HG03439 (cell line): Measurements from ENCODE around the gene ACBD6.

Experiments used
- ATAC-seq: cut with Tn5 transposase; IDR thresholded peaks from one replicate; pipeline ENCODE4 v1.9.1; 2021; ENCODE audit warnings: mild to moderate bottlenecking, moderate library complexity; ENCODE audit not compliant: unreplicated experiment

Gene ACBD6

GRCh38 chr1:180248731-180249681 is 253.4 kb downstream of the ACBD6 start:
- ATAC-seq: no peak

DNA sequence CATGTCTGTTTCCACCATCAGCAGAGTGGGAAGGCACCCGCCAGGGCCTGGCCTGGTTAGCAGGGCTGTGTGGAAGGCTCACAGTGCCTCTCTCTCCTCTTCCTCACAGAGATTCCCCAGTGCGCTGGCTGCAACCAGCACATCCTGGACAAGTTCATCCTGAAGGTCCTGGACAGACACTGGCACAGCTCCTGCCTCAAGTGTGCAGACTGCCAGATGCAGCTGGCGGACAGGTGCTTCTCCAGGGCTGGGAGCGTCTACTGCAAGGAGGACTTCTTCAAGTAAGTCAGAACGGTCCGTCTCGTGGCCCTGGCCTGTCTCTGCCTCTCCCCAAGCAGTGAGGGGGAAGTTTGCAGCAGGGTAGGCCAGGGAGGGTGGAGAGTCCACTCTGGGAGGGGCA is 254.2 kb downstream of the ACBD6 start:
- ATAC-seq: no peak

DNA sequence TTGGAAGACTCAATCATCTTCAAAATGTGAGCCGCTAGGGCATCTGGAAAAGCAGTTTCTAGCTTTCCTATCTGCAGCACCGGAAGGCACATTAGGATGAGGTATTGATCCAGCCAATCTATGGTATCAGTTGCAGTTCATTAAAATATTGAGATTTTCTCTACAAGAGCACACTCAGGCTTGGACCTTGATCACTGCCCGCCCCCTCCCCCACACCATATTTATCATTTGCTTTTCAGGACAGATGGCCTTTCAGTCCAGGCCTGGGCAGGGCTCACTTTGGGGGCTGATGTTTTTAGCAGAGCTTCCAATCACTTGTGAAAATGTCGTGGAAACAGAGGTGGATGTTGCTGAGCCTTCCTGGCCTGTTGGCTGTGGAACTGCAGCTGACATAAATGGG is 254.8 kb downstream of the ACBD6 start:
- no peak for ATAC-seq

- no peak for ATAC-seq
These were observed 255.3 kb downstream of the ACBD6 start for GRCh38 chr1:180247061-180247460.

DNA sequence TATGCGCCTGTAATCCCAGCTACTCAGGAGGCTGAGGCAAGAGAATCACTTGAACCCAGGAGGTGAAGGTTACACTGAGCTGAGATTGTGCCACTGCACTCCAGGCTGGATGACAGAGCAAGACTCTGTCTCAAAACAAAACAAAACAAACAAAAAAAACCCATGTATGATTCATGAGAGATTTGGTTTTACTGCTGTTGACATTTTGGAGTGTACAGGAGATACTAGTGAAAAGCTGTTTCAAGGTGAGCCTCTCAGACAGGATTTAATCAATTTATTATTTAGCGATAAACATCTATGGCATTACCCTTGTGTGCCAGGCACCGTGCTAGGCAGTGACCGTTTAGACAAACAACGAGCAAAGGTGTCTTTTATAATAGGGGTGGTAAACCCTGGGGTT is 255.8 kb downstream of the ACBD6 start:
- ATAC-seq: no peak

DNA sequence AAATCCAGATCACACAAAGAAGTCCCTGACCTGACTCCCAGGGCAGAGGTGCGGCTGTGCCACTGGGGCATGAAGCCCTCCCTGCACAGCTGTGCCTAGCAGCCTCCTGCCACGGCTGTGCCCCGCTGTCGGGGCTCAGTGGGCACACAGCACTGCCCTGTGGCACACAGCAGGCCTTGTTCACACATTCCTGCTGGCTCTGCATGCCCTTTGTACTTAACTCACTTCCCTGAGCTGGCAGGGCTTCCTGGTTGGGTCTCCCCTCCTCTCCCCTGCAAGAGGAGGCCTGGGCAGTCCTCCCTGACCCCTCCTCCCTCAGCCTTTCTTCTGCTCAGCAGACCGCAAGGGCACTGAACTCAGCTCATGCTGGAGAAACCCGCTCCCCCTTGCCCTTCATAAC is 257.5 kb downstream of the ACBD6 start:
- ATAC-seq: no peak

- no peak for ATAC-seq
These were observed 258.7 kb downstream of the ACBD6 start for GRCh38 chr1:180243517-180244221.

- ATAC-seq: no peak
These were observed 260.4 kb downstream of the ACBD6 start for GRCh38 chr1:180241716-180242544.

DNA sequence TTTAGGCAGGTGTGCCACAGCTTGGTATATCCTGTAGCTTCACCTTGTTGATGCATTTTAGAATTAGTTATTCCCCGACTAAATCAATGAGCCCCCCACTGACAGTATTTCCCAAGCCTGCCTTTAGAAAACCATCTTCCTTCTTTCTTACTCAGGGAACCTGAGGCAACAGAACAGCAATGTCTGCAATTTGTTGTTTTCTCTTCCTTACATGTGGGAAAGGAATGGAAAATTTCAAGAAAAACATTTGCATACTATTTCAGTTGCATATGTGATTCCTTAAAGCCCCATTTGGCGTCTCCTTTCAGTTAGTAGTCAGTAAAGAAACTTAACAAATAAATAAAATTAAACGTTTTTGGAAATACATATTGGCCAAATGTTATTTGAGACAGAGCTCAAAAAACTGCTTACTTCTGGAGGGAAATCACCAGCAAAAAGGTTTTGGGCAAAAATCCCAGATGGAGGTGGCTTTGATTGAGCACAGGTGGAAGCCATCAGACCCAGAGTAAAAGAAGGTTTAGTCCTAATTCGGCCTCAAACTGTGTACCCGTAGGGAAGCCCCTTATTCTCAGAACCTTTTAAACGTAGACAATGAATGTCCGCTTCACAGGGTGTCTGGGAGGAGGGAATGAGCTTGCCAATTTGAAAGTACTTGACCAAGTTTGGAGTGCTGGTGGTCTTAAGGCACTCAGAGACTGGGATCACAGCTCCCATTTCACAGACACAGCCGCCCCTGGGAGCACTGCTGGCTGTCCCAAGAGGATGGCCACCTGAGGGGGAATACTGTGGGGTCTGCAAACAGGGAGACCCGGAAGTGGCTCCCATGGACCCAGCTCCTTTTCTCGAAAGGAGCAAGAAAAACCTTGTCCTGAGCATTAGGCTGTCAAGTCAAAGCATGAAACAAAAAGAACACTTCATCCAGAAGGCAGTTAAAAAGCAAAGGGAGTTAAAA is 263.0 kb downstream of the ACBD6 start:
- no peak for ATAC-seq

DNA sequence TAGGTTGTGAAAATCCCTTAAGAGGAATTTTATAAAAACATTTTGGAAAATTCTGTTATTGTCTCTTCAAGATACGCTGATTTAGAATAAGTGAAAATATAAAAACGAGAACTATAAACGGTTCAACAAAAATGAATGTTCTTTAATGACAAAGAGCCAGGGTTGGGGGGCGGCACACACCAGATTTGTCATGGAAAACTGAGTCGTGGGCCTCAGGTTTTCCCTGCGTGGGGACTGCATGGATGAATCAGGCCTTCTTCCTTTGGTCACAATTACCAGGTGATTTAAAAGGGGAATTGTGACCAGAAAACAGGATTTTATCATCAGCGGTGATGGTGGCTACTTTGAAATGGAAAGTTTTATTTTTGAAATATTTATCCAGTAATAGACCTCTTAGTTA is 263.7 kb downstream of the ACBD6 start:
- no peak for ATAC-seq
